HG03025 (cell line): ENCODE measurements around the gene DENND6B.

Source experiments
- ATAC-seq: cut with Tn5 transposase; IDR thresholded peaks from one replicate; pipeline ENCODE4 v1.9.1; 2021; ENCODE audit warnings: mild to moderate bottlenecking, moderate library complexity; ENCODE audit not compliant: unreplicated experiment, low FRiP score

Gene DENND6B

DNA sequence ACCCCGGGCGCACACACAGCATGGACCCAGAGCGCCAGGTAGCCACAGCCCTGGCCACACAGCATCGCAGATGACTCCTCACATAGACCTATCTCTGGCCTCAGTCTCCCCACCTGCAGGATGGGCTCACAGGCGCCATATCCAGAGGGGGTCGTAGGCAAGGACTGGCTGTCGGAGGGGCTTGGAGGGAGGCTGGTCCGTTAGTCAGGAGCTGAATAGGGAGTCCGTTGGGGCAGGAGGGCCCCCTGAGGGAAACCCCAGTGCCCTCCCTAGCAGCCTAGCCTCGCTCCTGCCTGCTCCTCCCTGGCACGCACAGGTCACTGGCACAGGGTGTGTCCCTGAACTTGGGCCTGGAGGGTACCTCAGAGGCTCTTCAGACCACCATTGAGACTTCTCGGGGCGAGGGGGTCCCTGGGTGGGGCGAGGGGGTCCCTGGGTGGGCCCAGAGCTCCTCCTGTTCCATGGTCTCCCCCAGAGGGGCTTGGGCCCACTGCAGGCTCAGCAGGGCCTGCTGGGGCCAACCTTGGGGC is 21.4 kb downstream of the DENND6B start:
- ATAC-seq, result no peak

DNA sequence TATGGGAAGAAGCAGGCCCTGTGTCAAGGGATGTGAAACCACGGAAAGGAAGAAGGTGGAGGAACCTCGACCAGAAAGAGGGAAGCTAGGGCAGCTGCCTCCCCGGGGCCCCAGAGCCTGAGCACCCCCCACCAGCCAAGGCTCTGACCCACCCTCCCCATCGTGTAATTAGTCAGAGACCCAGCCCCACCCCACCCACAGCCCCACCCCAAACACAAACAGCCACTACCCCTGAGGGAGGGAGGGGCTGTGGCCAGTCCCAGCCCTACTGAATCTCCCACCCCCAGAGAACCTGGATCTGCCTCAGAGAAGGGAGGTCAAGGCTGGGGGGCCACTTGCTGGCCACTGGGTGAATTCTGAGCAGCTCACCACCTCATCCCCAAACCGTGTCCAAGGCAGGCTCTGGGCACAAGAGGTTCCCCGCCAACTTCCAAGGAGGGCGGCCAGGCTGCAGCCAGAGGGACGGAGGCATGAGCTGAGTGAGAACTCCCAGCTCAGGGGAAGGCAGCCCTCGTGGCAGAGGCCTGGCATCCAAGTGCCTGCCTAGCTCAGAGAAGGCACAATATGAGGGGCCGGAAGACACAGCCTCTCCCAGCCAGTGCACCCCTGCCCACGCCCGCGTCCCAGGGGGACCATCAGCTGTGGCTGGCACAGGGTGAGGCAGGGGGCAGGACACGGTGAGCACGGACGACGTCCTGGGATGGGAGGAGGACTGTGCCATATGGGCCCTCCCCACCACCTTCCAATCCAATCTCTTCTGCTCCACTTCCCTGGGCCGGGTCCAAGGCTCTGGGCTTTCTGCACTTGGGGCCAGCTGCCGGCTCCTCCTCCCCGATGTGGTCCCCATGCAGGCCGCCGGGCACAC is 22.1 kb downstream of the DENND6B start:
- no peak for ATAC-seq

DNA sequence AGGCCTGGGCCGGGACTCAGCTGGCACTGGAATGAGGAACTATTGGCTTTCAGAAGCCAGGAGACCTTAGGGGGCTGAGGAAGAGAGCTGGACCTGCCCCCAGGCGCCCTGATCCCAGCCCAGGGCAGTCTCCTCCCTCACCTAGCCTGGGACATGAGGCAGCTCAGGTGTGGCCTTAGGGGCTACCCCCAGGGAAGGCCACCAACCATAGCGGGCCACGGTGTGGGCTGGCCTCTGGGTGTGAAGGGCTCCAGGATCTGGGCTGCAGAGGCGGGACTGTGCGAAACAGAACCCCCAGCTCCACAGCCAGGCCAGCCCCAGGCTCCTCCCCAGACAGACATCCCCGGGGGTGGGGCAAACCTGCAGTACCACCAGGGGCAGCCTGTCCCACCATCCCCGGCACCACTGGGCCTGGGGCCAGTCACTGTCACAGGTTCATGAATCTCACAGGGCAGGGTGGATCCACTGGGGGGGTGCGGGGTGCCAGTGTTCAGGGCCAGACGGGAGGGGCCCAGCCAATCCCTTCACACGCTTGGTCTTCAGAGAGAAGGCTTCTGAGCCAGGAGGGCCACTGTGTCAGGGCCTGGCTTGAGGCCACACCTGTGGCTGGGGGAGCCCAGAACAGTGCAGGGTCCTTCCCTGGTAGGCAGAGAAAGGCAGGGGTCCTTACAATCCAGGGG is 22.8 kb downstream of the DENND6B start:
- ATAC-seq, result no peak

DNA sequence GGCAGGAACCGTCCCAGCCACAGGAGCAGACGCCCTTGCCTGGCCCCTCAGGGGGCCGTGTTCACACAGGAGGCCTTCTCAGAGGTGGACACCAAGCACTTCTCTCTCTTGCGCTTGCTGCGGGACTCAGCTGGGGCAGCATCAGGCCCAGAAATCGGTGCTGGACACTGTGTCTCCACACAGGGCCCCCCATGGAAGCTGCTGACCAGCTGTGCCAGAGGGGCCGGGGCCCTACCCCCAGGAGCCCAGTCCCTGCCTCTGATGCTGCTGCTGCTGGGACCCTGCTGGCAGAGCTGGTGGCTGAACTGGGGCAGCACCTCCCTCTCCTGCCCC is 23.3 kb downstream of the DENND6B start:
- no peak for ATAC-seq

DNA sequence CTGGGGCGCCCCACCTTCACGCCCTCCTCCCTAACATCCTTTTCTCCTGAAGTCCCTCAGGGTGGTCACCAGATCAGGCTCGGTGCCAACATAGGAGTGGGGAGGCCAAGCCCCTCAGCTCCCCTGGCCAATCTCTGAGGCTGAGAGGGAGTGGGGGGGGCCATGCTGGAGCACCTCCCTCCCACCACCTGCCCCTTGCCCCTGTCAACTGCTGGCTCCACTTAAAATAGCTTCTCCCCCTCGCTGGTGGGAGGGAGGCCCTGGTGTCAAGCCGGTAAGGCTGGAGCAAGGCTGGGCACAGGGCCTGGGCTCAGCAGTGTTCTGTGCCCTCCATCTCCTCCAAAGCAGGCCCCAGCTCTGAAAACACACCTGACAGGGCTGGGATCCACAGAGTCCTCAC is 24.2 kb downstream of the DENND6B start:
- no peak for ATAC-seq

DNA sequence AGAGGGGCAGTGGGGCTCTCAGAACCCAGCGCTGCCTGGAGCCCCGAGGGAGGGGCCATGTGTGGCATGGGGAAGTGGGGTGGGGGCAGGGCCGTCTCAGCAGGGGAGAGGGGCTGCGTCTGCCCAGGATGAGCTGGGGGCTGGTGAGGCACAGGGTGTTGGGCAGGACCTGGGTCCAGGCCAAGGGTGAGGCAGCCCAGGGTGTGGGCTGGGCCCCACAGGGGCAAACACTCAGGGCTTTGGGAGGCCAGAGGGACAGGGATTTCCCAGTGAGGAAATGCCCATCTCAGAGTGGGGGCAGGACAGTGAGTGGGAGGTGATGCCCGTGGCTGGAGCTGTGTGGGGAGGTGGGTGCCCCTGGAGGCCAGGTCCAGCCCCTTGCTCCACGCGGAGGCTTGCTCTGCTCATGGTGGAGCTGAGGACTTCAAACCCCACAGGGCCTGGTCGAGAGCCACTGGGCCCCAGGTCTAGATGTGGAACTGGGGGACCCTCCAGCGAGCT is 24.7 kb downstream of the DENND6B start:
- ATAC-seq, result no peak

DNA sequence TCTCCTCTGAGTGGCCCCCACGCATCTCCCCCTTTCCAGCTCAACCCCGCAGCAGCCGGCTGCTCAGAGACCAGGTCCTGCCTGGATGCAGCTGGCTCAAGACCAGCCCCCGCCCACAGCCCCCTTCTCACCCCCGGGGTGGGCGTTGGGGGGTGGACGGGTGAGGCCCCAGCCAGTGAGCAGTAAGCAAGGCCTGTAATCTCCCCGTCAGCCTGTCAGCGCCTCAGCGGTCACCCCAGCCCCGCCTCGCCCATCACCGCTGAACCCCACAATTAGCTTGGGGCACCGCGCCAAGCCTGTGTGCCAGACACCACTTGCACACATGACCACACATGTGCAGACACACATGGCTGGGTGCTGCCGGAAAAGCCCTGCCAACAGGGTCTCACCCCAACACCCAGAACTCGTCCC is 25.2 kb downstream of the DENND6B start:
- no peak for ATAC-seq

DNA sequence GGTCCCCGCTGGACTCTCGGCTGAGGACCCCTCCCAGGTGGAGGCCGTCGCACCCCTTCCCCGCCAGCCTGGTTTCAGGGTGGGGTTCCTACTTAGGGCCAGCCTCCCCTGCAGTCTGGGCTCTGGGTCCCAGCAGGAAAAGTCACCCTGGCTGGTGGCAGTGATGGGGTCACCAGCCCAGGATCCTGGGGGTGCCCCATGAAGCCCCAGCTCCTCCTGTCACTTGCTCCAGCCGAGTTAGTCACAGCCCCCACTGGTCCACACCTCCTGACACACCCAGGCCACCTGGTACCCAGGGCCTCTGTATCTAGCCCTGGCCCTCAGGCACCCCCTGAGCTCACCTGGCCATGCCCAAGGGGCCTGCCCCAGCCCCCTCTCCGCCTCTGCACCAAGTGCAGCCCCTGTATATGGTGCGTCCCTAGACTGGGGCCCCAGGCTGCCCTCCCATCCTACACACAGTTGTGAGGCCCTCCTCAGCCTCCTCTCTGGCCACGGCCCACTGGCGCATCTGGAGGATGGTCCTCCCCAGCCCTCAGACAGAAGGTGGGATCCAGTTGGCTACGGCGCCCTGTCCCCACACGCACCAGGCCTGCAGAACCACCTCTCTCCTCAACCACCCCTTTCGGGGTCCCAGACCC is 26.1 kb downstream of the DENND6B start:
- no peak for ATAC-seq

DNA sequence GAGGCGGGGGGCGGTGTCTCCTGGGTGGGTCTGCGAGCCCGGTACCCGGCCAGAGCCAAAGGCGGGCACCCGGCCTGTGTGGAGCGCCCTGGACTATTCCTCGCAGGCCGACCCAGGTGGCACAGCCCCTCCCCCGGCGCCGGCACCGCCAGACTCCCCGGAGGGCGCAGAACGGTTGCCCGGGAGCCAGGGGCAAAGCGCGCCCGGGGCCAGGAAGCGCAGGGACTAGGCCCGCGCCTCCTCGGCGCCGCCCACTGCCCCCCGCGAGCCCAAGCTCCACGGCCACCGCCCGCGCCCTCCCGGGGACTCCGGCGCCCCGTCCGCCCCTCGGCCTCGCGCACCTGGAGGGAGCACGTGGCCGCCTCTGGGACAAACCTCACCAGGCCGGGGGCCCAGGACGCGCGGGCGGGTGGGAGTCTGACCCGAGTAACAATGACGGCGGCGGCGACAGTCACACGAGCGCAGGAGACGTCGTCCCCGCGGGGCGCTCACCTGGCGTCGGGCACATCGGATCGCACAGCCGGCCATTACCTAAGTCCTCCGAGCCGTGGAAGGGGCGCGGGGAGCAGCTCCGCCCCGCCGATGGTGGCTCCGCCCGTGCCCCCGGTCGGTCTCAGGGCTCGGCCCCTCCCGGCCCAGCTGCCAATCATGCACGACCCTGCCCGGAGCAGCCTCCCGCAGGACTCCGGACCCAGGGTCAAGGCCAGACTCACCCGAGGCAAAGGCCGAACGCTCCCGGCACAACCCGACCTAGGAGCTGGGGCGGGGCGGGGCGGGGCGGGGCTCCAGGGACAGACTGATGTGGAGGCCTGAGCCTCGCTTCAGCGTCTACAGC is 26.8 kb downstream of the DENND6B start:
- no peak for ATAC-seq

DNA sequence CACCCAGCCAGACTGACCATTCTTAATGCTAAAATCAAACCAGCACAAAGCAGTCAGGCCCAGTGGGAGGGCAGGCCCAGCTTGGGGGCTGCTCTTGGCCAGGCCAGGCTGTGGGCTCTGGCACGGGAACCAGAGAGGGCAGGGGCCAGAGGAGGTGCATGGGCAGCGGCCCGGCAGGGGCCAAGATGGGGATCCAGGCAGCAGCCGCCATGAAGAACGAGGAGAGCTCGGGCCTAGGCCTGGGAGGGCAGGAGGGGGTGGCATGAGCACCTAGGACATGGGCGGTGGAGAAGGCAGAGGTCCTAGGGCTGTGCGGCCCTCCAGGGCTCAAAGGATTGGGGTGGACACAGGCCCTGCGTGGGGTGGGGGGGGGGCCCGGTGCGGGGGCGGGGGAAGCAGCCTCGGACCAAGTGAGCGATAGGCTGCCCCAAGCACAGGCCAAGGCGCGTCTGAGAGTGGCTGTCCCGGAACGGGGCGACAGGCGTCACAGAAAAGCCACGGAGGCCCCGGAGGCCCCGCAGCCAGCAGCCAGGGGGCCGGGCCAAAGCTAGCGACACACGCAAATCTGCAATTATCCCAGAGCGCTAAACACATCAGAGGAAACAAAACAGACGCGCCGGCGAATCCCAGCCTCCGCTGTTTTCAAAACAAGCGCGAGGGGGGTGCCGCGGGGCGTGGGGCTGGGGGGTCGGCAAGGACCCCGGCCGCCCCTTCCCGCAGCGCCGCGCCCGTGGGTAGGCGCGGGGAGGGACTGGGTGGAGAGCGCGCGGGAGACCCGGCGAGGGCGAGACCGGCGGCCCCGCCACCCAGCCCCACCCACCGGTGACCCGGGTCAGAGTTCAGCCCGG is 27.7 kb downstream of the DENND6B start:
- ATAC-seq, result no peak

DNA sequence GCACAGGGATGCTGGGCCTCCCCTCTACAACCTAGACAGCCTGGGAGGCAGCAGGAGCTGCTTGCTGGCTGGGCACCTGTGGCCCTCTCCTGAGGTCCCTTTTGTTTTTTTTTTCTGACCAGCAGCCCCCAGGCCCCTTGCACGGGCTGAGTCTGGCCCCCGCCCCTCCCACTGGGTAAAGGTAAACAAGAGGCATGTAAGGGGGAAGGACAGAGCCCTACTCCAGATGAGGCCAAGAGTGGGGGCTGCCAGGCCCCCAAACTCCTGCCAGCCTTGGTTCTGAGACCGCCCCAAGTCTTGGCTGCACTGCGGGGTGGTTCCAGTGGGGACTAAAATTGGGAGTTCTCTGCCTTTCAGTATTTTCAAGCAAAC is 28.6 kb downstream of the DENND6B start:
- no peak for ATAC-seq

DNA sequence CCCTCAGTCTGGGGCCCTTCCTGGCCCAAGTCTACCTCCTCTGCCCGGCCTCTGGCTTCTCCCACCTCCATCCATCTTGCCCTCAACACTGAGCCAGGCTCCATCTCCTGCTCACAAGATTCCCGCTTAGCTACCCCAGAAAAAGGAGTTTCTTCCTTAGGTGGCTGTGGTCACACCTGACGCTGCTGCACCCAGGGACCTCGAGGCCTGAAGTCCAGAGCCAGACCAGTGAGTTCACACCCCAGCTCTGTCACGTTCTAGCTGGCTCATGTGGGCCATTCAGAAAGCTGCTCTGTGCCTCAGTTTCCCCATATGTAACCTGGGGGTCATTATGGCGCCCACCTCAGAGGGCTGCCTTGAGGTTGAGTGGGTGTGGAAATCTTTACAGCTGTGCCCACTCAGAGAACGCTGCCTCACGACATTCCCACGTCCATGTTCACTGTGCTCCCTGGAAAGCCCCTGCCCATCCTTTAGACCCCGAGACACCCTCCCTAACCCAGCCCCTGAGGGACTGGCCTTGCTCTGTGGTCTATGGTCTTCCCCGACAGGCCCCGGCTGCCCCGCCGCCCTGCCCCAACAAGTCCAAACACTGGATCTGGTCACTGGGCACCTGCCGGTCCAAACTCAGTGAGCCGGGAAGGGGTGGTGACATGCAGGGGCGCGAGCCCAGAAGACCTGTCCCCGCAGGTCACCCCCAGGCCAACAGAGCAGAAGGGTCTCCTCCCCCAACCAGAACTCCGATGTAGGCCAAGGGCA is 29.1 kb downstream of the DENND6B start:
- no peak for ATAC-seq

DNA sequence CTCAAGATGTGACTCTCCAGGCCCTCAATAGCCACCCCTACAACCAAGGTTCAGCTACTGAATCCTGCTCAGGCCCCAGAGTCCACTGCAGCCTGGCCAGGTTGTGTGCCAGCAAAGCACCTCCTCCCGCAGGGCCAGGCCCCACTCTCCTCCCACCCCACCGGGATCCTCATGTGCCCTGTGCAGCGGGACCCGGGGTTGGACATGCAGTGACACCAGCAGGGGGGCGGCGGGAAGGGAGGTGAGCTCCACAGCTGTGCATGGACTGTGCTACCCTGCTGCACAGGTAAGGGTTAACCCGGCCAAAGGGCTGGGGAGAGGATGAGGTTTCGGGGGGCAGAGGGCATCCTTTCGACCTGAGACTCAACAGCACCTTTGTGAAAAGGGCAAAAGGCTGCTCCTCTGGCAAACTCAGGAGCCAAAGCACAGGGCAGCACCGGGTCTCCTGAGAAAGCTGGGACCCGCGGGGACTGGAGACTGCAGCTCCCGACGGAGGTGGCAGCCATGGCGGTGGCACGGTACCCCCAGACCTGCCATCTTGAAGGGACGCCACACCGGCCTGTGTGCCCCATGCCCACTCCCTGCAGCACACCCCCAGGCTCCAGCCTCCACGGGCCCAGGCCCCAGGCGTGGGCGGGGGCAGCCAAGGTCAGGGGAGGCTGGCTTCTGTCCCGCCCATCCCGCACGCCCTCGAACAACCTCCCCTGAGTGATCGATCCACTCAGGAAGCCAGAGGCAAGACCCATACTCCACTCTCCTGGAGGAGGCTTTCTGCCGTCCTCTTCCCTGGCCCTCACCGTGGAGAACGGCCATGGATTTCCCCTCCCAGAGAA is 29.9 kb downstream of the DENND6B start:
- ATAC-seq, result no peak

DNA sequence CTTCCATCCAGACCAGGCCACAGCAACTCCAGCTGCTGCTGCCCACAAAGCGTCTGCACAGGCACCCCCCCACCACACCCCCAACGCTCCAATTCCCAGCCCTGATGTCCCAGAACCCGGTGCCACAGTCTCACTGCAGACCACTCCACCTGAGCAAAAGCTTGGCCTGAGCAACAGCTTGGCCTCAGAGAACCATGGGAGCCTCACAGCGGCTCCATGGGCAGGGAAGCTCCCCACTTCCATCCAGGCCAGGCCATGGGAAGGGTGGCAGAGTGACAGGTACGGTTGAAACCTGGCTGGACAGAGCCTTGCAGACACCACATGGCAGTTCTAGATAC is 32.5 kb downstream of the DENND6B start:
- ATAC-seq, result no peak

DNA sequence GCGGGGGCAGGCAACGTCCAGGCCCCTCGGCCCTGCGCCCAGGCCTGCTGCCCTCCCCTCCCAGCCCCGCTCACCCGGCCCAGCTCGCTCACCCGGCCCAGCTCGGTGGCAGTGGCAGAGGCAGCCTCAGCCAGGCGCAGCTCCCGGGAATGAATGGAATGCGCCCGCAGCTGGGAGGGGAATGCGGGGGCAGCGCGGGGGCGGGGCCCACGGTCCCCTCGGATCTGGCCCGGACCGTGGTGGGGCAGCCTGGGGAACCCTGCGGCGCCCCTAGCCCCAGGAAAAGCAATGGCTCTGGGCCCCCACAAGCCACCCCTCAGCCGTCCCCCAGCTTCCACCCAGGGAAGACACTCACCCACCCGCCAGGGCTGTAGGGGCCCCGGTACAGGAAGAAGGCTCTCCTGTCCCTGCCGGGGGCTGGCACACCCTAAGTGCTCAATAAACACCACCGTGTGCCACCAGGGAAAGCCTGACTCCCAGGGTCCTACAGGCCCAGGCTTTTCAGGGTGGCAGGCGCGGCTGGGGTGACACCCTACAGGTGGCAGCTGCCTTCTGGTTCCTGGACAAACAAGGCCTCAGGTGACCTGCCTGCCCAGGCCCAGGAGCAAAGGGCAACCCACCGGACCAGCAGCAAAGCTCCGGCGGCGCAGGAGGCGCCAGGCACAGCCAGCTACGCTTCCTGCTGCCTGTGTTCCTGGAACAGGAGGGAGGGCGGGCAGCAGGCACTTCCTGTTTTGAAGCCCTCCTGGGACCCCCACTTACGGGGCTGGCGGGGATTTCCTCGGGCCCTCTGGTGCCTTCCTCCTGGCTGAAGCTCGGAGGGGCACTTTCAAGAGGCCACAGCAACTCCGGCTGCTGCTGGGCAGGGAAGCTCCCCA is 33.1 kb downstream of the DENND6B start:
- ATAC-seq, result no peak

DNA sequence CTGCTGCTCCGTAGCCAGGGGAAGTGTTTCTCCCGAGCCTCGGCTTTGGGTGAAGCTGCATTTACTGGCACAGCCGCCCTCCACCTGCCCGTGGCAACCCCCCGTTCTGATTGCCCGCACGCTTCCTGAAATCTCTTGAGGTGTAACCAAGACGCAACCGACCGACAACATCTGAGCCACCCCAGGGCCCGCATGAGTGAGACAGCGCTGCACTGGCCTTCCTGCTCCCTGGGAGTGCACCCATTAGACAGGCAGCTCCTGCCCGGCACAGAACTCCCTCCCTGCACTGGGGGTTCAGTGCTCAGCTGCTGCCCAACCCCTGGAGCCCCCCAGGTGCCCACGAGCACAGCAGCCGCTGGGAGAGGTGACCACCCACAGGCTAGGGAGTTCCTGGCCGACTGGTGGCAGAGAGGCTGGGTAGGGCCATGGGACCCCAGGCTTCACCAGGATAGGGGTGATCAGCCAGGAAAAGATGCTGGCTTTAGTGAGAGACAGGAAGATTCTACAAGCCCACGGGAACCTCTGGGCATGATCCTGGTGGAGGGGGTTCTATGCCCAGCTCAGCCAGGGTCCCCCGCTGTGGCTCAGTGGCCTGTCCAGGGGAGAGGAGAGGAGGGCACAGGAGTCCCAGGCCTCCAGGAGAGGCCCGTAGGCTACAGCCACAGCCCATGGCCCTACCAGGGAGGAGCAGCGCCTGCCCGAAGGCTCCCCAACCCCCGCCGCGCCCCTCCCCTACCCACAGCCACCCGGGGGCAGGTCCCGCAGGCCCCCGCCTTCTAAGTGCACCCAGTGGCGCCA is 34.0 kb downstream of the DENND6B start:
- no peak for ATAC-seq
